Keratinocyte (primary cell): Measurements from ENCODE around the gene UBXN11. TPM values are rescaled to one million over a fixed set of nuclear protein-coding genes. Genes with fewer than 3 reads are reported as not detected.

Source experiments
- DNase-seq: peaks from one replicate; pipeline ENCODE4 v3.0.0-alpha.2; 2011; ENCODE audit warnings: low read depth, missing footprints, low spot score
- FAIRE-seq: peaks from 2 replicates; lab custom pipeline; 2011; peaks lifted over from hg19 to GRCh38; lab: Jason Lieb, UNC
- H2AFZ ChIP-seq: 2 replicates; pipeline ENCODE4 v1.6.0; 2012; ENCODE audit warnings: low read length, control low read depth, inconsistent platforms; ENCODE audit not compliant: control insufficient read depth
- H3K27ac ChIP-seq: 2 replicates; pipeline ENCODE4 v1.5.1; 2011; ENCODE audit warnings: low read length; ENCODE audit not compliant: control insufficient read depth, insufficient read depth
- H3K27me3 ChIP-seq: 3 replicates; pipeline ENCODE4 v1.6.0; 2011; ENCODE audit warnings: low read length; ENCODE audit not compliant: control insufficient read depth, insufficient read depth; ENCODE audit errors: extremely low read depth
- H3K36me3 ChIP-seq, 2 experiments: 2 replicates in 1 of 2; 3 replicates in 1 of 2; pipeline ENCODE4 v1.5.1; 2011; ENCODE audit warnings: low read length in 2 of 2, mild to moderate bottlenecking in 1 of 2; ENCODE audit not compliant: control insufficient read depth in 2 of 2, insufficient read depth in 2 of 2; ENCODE audit errors: extremely low read depth in 1 of 2
- H3K4me1 ChIP-seq: 3 replicates; pipeline ENCODE4 v1.5.1; 2011; ENCODE audit warnings: low read length; ENCODE audit not compliant: control insufficient read depth, insufficient read depth; ENCODE audit errors: extremely low read depth
- H3K4me2 ChIP-seq: 3 replicates; pipeline ENCODE4 v1.6.0; 2011; ENCODE audit warnings: low read depth, low read length; ENCODE audit not compliant: control insufficient read depth, insufficient read depth; ENCODE audit errors: extremely low read depth
- H3K4me3 ChIP-seq, 3 experiments: fragments of 200-600 bp in 1 of 3; sonication (generic) in 1 of 3; 2 replicates in 2 of 3; 3 replicates in 1 of 3; pipeline ENCODE4 v1.5.1; 2011 to 2016; ENCODE audit warnings: low read length in 3 of 3, mild to moderate bottlenecking in 3 of 3, control low read depth in 2 of 3, inconsistent platforms in 1 of 3, low read depth in 1 of 3, mixed read lengths in 1 of 3, mixed run types in 1 of 3, moderate library complexity in 1 of 3; ENCODE audit not compliant: control insufficient read depth in 2 of 3, insufficient read depth in 2 of 3; ENCODE audit errors: extremely low read depth in 1 of 3
- H3K79me2 ChIP-seq: 2 replicates; pipeline ENCODE4 v1.6.0; 2012; ENCODE audit warnings: low read length; ENCODE audit not compliant: control insufficient read depth, insufficient read depth
- H3K9ac ChIP-seq: 3 replicates; pipeline ENCODE4 v1.6.0; 2011; ENCODE audit warnings: low read length; ENCODE audit not compliant: control insufficient read depth, insufficient read depth; ENCODE audit errors: extremely low read depth
- H3K9me1 ChIP-seq: 3 replicates; pipeline ENCODE4 v1.6.0; 2011; ENCODE audit warnings: low read length; ENCODE audit not compliant: control insufficient read depth, insufficient read depth; ENCODE audit errors: extremely low read depth
- H3K9me3 ChIP-seq: 2 replicates; pipeline ENCODE4 v1.5.1; 2012; ENCODE audit warnings: low read depth, low read length; ENCODE audit not compliant: control insufficient read depth
- H4K20me1 ChIP-seq: 3 replicates; pipeline ENCODE4 v1.6.0; 2011; ENCODE audit warnings: low read length; ENCODE audit not compliant: control insufficient read depth, insufficient read depth; ENCODE audit errors: extremely low read depth
- CTCF ChIP-seq, 3 experiments: IDR thresholded peaks in 1 of 3; conservative IDR thresholded peaks in 1 of 3; optimal IDR thresholded peaks in 1 of 3; 2 replicates in 2 of 3; 3 replicates in 1 of 3; pipeline versions ENCODE3 to v1.5.1; 2011; ENCODE audit warnings: low read length in 3 of 3, mild to moderate bottlenecking in 3 of 3, moderate library complexity in 2 of 3, control low read depth in 1 of 3, inconsistent platforms in 1 of 3; ENCODE audit not compliant: insufficient read depth in 2 of 3; ENCODE audit errors: extremely low read depth in 1 of 3
- EZH2 ChIP-seq: IDR thresholded peaks from one replicate; pipeline ENCODE4 v1.6.1; 2012; ENCODE audit warnings: inconsistent platforms, mild to moderate bottlenecking, low read length, moderate library complexity
- dilution Hi-C: fragments of 300-500 bp; cut with MboI; formaldehyde crosslinking; loops from one replicate; pipeline ENCODE4 v1.7.0; 2020; ENCODE audit warnings: low sequenced_read_pairs; ENCODE audit not compliant: extremely low pct_ligation_motif_present
- polyA plus RNA-seq, 5 experiments: library from polyadenylated mRNA; depleted of rRNA in 3 of 5; stranded (reverse) in 3 of 5; stranded (forward) in 1 of 5; unstranded in 1 of 5; fragments of >200 nt; gene quantifications; 1 replicate in 1 of 5; 2 replicates in 3 of 5; 3 replicates in 1 of 5; pipeline versions ENCODE4 v1.2.1 to v1.2.3, GENCODE V29; 2011 to 2012; ENCODE audit warnings: missing spikeins in 2 of 5, low read depth in 1 of 5, low replicate concordance in 1 of 5

Gene UBXN11
- polyA plus RNA-seq, 1 donor (not counting 4 experiments of a cell fraction or from before 2014, with no cell fraction given) = 6.6 TPM

GRCh38 chr1:26277261-26277661 lies 29.2 kb downstream of the UBXN11 start:
- DNase-seq = no peak
- no peaks in the 10 kb centered on the region for H3K27me3 ChIP-seq
- peaks cover 67% of the 10 kb centered on the region for H3K4me1 ChIP-seq
- H3K9ac ChIP-seq = peak overlapping the region; percentile 77
- peaks cover 3% of the 10 kb centered on the region for H3K9me1 ChIP-seq
- dilution Hi-C loops = no loop called here
- H3K4me2 ChIP-seq = no peak overlapping the region
- peaks cover 10 to 24% of the 10 kb centered on the region in 2 experiments for H3K36me3 ChIP-seq
- TF ChIP-seq EZH2 = no peak
- peaks cover 19% of the 10 kb centered on the region for H3K79me2 ChIP-seq
- peak overlapping the region; percentile 95 for H3K27ac ChIP-seq
- no peak overlapping the region for H3K4me3 ChIP-seq
- FAIRE-seq = no peak
- no peak overlapping the region for H2AFZ ChIP-seq
- peaks cover 6% of the 10 kb centered on the region for H4K20me1 ChIP-seq
- H3K9me3 ChIP-seq = no peaks in the 10 kb centered on the region

- Histone ChIP-seq H3K4me3 (no peak overlapping the region), H3K4me2 (peak overlapping the region; percentile 63), H3K4me1 (peaks cover 63% of the 10 kb centered on the region), H2AFZ (no peak overlapping the region), H3K9ac (peak overlapping the region; percentile 77), H3K79me2 (peaks cover 14% of the 10 kb centered on the region), H3K36me3 (peaks cover 6 to 27% of the 10 kb centered on the region in 2 experiments), H3K27me3 (no peaks in the 10 kb centered on the region), H4K20me1 (peaks cover 2% of the 10 kb centered on the region), H3K27ac (peak overlapping the region; percentile 95), H3K9me3 (no peaks in the 10 kb centered on the region), H3K9me1 (no peaks in the 10 kb centered on the region)
- DNase-seq (no peak), FAIRE-seq (no peak)
- dilution Hi-C loops = no loop called here
- TF ChIP-seq EZH2 (no peak), CTCF (optimal IDR thresholded peaks at IDR 0.05 in 1 of 3, IDR thresholded peaks at IDR 0.05 in 1 of 3, conservative IDR thresholded peaks at IDR 0.05 in 1 of 3; ENCODE audit: extremely low read depth in 1 of 3, insufficient read depth in 2 of 3, low read length in 3 of 3) (no peak)
Measured at GRCh38 chr1:26276432-26276838, 30.0 kb downstream of the UBXN11 start.
